Stimulated activated CD4-positive, alpha-beta T cell treated with anti-CD3 and anti-CD28 coated beads, Interleukin-2, amount 100 ng/mL, for 4 hours (primary cell): ENCODE measurements around the gene DSCAML1.
"Not testable (repeated sequence)": the region's sequence is repeated elsewhere in the genome, so short reads cannot be mapped to it uniquely, and the experiment has no call there.

Experiments
- DNase-seq: peaks from one replicate; pipeline ENCODE4 v3.0.0-alpha.2; 2020; ENCODE audit warnings: low read depth

The DSCAML1 gene

GRCh38 chr11:117398618-117399017 lies 398.4 kb downstream of the DSCAML1 start:
- not testable (repeated sequence) for DNase-seq

- no peak for DNase-seq
Observed at GRCh38 chr11:117396970-117397369, 400.0 kb downstream of the DSCAML1 start.

- DNase-seq: no peak
Observed at GRCh38 chr11:117395476-117395875, 401.5 kb downstream of the DSCAML1 start.

- DNase-seq: no peak
Observed at GRCh38 chr11:117394221-117394925, 402.6 kb downstream of the DSCAML1 start.

GRCh38 chr11:117392979-117393378 lies 404.0 kb downstream of the DSCAML1 start:
- DNase-seq: no peak

- no peak for DNase-seq
Observed at GRCh38 chr11:117392001-117392690, 404.9 kb downstream of the DSCAML1 start.

GRCh38 chr11:117391181-117391580 lies 405.8 kb downstream of the DSCAML1 start:
- no peak for DNase-seq

GRCh38 chr11:117390743-117391142 lies 406.3 kb downstream of the DSCAML1 start:
- no peak for DNase-seq

GRCh38 chr11:117387992-117388755 lies 408.8 kb downstream of the DSCAML1 start:
- DNase-seq: no peak

GRCh38 chr11:117385906-117386305 lies 411.1 kb downstream of the DSCAML1 start:
- DNase-seq: no peak

- no peak for DNase-seq
Observed at GRCh38 chr11:117385471-117385870, 411.5 kb downstream of the DSCAML1 start.

- no peak for DNase-seq
Observed at GRCh38 chr11:117384045-117384444, 413.0 kb downstream of the DSCAML1 start.

GRCh38 chr11:117382746-117383145 lies 414.3 kb downstream of the DSCAML1 start:
- no peak for DNase-seq

GRCh38 chr11:117381481-117382387 lies 415.3 kb downstream of the DSCAML1 start:
- no peak for DNase-seq

GRCh38 chr11:117380676-117381075 lies 416.3 kb downstream of the DSCAML1 start:
- DNase-seq: no peak

GRCh38 chr11:117378976-117379865 lies 417.8 kb downstream of the DSCAML1 start:
- DNase-seq: no peak
